Astrocyte of the spinal cord (primary cell): Measurements from ENCODE around the gene TINAG.

Experiments used
- DNase-seq: peaks from one replicate; pipeline ENCODE4 v3.0.0; 2011; ENCODE audit warnings: low read depth, low spot score
- H3K4me3 ChIP-seq: 2 replicates; pipeline ENCODE4 v1.5.1; 2011; ENCODE audit warnings: low read depth, mild to moderate bottlenecking, low read length, moderate library complexity
- in situ Hi-C: cut with HindIII; loops from 2 replicates; pipeline ENCODE4 v1.10.0; 2017; ENCODE audit warnings: low sequenced_read_pairs
- TF ChIP-seq, protein P1 (sequence below): IDR thresholded peaks from 2 replicates; pipeline ENCODE4 v1.5.1; 2012; ENCODE audit warnings: low read depth, mild to moderate bottlenecking, low read length, inconsistent platforms

Gene TINAG

DNA sequence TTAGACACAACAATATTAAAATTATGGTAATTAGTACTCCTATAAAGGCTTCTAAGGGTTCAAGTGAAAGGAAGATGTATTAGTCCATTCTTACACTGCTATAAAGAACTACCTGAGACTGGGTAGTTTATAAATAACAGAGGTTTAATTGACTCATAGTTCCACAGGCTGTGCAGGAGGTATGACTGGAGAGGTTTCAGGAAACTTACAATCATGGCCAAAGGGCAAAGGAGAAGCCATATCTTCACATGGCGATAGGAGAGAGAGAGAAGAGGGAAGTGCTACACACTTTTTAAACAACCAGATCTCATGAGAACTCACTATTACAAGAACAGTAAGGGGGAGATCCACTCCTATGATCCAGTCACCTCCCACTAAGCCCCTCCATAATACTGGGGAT is 52.9 kb downstream of the TINAG start:
- TF ChIP-seq, protein P1, sequence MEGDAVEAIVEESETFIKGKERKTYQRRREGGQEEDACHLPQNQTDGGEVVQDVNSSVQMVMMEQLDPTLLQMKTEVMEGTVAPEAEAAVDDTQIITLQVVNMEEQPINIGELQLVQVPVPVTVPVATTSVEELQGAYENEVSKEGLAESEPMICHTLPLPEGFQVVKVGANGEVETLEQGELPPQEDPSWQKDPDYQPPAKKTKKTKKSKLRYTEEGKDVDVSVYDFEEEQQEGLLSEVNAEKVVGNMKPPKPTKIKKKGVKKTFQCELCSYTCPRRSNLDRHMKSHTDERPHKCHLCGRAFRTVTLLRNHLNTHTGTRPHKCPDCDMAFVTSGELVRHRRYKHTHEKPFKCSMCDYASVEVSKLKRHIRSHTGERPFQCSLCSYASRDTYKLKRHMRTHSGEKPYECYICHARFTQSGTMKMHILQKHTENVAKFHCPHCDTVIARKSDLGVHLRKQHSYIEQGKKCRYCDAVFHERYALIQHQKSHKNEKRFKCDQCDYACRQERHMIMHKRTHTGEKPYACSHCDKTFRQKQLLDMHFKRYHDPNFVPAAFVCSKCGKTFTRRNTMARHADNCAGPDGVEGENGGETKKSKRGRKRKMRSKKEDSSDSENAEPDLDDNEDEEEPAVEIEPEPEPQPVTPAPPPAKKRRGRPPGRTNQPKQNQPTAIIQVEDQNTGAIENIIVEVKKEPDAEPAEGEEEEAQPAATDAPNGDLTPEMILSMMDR: no peak
- in situ Hi-C loops: no loop called here
- H3K4me3 ChIP-seq: no peak overlapping the region
- DNase-seq: no peak

DNA sequence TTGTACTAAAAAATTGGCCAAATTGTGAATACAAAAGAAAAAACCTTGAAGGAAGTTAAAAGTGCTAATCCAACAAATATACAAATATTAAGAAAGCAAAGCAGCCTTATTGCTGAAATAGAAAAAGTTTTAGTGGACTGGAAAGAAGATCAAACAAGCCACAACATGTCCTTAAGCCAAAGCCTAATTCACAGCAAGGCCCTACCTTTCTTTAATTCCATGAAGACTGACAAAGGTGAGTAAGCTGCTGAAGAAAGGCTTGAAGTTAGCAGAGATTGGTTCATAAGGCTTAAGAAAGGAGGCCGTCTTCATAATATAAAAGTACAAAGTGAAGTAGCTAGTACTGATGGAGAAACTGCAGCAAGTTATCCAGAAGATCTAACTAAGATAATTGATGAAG is 53.5 kb downstream of the TINAG start:
- TF ChIP-seq, protein P1: no peak
- DNase-seq: no peak
- in situ Hi-C loops: no loop called here
- no peak overlapping the region for H3K4me3 ChIP-seq

DNA sequence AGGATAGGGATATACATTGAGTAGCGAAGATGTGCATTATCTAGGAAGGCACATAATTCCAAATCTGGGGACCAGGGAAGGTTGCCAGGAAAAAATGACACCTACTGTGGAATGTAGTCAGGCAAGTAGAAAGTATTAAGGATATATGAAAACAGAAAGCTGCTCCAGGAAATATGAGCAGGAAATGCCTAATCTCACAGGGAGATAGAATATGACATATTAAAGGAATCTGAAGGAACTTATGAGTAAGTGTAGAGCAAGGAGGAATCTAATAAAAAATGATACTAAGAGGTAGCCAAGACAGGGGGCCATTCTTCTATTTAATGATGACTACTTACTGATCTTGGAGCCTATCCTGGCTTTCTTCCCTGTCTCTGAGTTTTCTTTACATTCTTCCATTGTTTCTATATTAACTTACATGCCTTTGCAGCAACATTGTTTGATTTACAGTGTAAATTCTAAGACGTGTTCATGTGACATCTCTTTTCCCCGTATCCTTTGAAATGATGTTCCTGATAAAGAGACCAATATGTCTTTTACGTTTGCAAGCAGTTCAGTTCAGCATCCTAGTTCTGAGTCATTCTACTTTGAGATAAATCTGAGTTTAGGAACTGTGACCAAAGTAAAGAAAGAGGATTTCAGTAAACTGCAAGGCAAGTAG is 58.6 kb downstream of the TINAG start:
- in situ Hi-C loops: no loop called here

DNA sequence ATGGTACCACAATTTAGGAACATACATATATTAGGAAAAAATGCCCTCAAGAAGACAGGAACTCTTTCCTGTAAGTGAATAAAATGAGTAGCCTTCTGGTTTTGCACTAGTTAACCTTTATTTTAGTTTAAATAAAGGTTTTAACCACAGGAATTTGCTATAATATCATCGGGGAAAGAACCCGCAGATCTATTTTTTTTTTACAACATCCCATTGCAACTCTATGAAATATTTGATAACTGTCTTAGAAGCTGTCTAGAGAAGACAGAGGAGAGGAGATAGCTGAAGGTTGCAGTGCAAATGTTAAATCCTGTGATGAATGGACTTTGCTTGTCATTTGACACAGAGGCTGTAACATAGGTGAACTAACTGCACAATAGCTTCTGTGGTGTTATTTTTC is 69.5 kb downstream of the TINAG start:
- in situ Hi-C loops: no loop called here
- peak; percentile 5 for DNase-seq
- H3K4me3 ChIP-seq: no peak overlapping the region
- TF ChIP-seq, protein P1: no peak

More for the DNA sequence above, 58.6 kb downstream of the TINAG start:
- DNase-seq: peak; percentile 42
- TF ChIP-seq, protein P1: no peak
- H3K4me3 ChIP-seq: no peak overlapping the region

DNA sequence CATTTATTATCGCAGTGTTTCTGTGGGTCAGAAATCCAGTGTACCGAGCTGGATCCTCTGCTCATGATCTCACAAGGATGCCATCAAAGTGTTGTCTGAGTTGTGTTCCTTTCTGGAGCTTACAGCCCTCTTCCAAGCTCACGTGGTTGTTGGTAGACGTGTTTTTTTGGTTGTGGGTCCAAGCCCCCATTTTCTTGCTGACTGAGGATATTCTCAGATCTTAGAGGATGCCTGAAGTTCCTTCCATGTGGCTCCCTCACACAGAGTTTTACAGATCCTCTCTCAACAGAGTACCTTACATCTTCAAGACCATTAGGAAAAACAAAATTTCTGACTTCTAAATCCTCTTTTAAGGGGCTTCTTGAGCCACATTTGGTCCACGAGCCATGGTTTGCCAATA is 78.1 kb downstream of the TINAG start:
- no peak overlapping the region for H3K4me3 ChIP-seq
- in situ Hi-C loops: no loop called here
- TF ChIP-seq, protein P1: no peak
- DNase-seq: no peak

DNA sequence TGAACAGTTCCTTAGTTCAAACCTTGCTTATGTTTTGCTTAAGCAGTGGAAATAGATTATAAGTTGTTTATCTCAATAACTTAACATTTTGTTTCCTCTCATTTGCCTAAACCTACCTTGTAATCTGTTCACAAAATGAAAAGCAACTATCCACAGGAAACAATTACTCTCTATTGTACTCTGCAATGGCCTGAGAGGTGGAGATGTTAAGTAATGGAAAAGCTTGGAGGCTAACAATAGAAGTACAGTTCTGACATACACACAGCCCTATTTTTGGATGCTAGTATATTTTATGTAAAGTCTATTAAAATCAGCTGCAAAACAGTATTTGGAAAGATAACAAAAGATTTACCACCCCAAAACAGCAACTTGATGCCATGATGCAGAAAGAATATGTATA is 82.1 kb downstream of the TINAG start:
- DNase-seq: no peak
- no peak overlapping the region for H3K4me3 ChIP-seq
- in situ Hi-C loops: no loop called here
- TF ChIP-seq, protein P1: no peak
